ENCODE measurements around the gene SLC37A1. TPM values are rescaled to one million over a fixed set of nuclear protein-coding genes. Genes with fewer than 3 reads are reported as not detected.
A peak's percentile ranks its signal among the peaks of the same experiment; 100 is the strongest.
"Not testable (repeated sequence)": the region's sequence is repeated elsewhere in the genome, so short reads cannot be mapped to it uniquely, and the experiment has no call there.

SLC37A1 gene
- total RNA-seq: 10 to 100 TPM; 17.2 to 22.5 TPM

DNA sequence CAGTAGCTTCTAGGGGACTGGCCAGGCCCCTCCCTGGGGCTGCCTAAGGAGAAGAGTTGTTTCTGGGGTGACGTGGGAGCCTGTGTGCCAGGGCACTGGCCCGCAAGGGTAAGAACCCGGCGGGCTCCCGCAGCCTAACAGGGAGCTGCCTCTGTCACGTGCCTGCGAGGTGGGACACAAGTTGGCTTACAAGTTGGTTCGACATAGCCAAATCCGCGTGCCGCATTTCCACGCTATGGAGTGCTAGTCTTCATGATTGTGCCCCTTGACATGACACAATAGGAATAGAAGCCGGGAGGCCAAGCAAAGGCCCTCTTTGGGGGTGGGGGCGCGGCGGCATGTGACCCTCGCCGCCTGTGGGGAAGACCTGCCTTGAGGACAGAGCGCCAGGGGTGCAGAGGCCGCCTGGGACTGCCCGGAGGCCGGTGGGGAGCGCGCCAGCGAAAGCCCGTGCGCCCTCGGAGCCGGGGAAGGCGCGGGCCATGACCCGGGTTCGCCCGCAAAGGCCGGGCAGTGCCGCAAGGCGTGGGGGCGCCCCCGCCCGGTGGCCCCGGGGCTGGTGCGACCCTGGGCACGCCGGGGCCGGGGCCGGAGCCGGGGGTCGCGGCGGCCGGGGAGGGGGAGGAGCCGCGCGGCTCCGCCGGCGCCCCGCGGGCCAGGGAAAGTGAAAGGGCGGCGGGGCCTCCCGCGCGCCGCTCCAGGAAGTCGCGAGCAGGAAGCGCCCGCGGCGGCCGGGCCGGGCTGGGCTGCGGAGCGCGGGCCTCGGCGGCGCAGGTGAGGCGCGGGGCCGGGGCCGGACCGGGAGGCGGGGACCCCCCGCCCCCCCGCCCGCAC lies at the start of gene SLC37A1:
SLC37A1 (plus strand) TSS at position 702 of the 834 bp plus-strand sequence. CDS start 4,603 bp downstream, outside the sequence.
- Mint-ChIP-seq H3K9me3 (no peaks in the 10 kb centered on the region), H3K4me3 (peak within 1 kb of the TSS; percentile 80)
- peak; percentile 85 to 89 for ATAC-seq

GRCh38 chr21:42463861-42464515 lies 49.7 kb upstream of the SLC37A1 start:
- Mint-ChIP-seq H3K4me3 (peak overlapping the region; percentile 59), H3K27me3 (peaks cover 13 to 18% of the 10 kb centered on the region in 2 donors), H3K36me3 (no peaks in the 10 kb centered on the region), H3K27ac (peak overlapping the region; percentile 58 to 65), H3K4me1 (ENCODE audit: low read depth in 2 of 2) (peaks cover 33 to 42% of the 10 kb centered on the region in 2 donors), H3K9me3 (no peaks in the 10 kb centered on the region)
- ATAC-seq (peak; percentile 78 to 84), DNase-seq (ENCODE audit: low spot score) (peak; percentile 64)

More for the DNA sequence above, at the start of gene SLC37A1:
- H3K27me3 Mint-ChIP-seq: peaks cover 0 to 3% of the 10 kb centered on the region in 2 donors
- peaks cover 14 to 24% of the 10 kb centered on the region in 2 donors for H3K4me1 Mint-ChIP-seq (ENCODE audit: low read depth in 2 of 2)
- H3K27ac Mint-ChIP-seq: peak within 1 kb of the TSS; percentile 52 to 75
- H3K36me3 Mint-ChIP-seq: no peaks in the 10 kb centered on the region
- no peak for DNase-seq (ENCODE audit: low spot score)

DNA sequence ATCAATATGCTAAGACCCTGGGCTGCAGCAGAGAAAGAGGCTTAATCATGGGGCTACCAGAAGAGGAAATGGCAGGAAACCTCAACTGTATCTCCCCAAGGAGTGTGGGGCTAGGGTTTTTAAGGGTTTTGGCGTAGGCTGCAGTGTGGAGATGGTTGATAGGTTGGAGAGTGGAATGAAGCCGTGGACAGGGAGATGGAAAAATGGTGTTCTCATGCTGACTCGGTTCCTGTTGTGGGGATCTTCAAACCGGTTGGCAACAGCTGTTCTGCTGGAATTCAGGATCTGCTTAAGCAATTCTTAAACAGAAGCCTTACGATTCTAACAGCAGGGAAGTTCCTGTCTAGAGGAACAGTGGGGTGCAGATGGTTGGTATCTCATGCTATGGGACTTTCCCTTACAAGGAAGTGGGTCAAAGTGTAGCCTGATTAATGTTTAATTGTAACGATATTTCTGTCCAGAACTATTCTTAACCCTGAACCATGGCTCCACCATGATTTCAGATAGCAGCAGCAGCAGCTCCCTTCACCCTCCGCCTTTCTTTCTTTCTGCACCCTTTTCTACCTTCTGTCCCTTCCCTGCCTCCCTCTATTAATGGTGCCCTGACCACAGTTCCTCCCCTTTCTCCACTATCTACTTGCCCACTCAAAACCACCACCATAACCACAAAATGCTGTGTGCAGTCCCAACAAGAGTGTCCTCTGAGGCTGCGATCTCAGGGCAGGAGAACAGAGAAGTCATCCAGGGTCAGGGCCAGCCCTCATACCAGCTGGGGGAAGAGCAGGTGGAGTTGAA lies 48.4 kb upstream of the SLC37A1 start:
- ATAC-seq (peak in 1 of 2 donors; percentile 40), DNase-seq (ENCODE audit: low spot score) (no peak)
- Mint-ChIP-seq H3K27me3 (peaks cover 13 to 18% of the 10 kb centered on the region in 2 donors), H3K4me1 (ENCODE audit: low read depth in 2 of 2) (peaks cover 33 to 42% of the 10 kb centered on the region in 2 donors), H3K27ac (peak overlapping the region; percentile 21 to 58), H3K9me3 (no peaks in the 10 kb centered on the region), H3K36me3 (no peaks in the 10 kb centered on the region), H3K4me3 (peak overlapping the region; percentile 55)

- DNase-seq (ENCODE audit: low spot score) (peak; percentile 18), ATAC-seq (no peak)
- H3K27ac Mint-ChIP-seq: no peak overlapping the region
- no peaks in the 10 kb centered on the region for H3K9me3 Mint-ChIP-seq
- H3K27me3 Mint-ChIP-seq: peaks cover 13 to 18% of the 10 kb centered on the region in 2 donors
- no peaks in the 10 kb centered on the region for H3K36me3 Mint-ChIP-seq
- peaks cover 33 to 42% of the 10 kb centered on the region in 2 donors for H3K4me1 Mint-ChIP-seq (ENCODE audit: low read depth in 2 of 2)
- peak overlapping the region; percentile 55 for H3K4me3 Mint-ChIP-seq
These were observed 47.9 kb upstream of the SLC37A1 start for GRCh38 chr21:42465803-42466127.

DNA sequence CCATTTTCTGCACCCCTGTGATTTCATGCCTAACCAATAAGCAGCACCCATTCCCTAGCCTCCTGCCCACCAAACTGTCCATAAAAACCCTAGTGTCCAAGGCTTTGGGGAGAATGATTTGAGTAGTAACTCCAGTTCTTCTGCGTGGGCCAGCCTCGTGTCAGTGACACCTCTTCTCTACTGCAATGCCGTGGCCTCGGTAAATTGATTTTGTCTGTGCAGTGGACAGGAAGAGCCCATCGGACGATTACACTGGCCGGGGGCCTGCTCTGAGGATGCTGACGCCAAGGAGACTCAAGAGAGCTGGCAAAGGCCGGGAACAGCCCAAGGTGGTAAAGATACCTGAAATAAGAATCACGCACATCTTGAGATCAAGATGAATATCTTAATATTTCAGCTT lies 47.0 kb upstream of the SLC37A1 start:
- Mint-ChIP-seq H3K4me3 (peak overlapping the region; percentile 1), H3K4me1 (ENCODE audit: low read depth in 2 of 2) (peaks cover 33 to 42% of the 10 kb centered on the region in 2 donors)

DNA sequence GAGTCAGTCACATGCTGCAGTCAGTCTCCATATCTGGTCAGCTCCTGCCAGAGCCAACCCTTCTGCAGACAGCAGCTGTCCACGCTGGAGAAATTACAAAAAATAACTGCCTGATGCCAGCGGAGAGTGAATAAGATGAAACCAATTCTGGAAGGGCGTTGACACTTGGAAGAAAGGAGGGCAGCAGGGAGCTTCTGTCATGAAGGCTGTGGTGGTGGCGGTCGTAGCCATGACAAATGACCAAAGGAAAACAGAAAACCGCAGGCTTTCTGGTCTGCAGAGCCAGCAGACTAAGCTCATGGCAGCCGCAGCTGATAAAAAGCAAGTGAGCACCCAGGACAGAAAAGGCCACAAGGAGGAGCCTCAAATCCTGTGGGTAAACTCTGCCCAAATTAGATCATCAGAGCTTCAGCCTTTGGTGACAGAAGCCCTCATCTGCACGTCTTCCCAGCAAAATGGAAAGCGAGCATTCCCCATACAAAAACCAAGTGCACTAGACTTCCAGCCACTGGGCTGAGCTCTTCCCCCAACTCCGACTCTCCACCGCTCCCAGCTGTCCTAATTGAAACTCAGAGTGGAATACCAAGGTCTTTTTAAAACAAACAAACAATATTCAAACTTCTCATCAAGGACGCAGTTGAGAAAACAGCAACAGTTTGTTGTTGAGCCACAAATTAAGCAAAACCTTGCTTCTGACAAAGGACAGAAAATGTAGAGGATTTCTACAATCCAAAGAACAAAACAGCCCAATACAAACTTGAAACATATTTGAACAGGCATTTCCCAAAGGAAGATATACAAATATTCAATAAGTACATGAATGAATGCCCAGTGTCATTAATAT lies 46.3 kb upstream of the SLC37A1 start:
- DNase-seq (ENCODE audit: low spot score) (peak; percentile 41), ATAC-seq (peak; percentile 46)
- H3K36me3 Mint-ChIP-seq: no peaks in the 10 kb centered on the region

More for the DNA sequence above, 47.0 kb upstream of the SLC37A1 start:
- DNase-seq (ENCODE audit: low spot score) (peak; percentile 18), ATAC-seq (no peak)
- H3K36me3 Mint-ChIP-seq: no peaks in the 10 kb centered on the region
- peaks cover 10 to 12% of the 10 kb centered on the region in 2 donors for H3K27me3 Mint-ChIP-seq
- no peaks in the 10 kb centered on the region for H3K9me3 Mint-ChIP-seq
- no peak overlapping the region for H3K27ac Mint-ChIP-seq

GRCh38 chr21:42468491-42469131 lies 45.0 kb upstream of the SLC37A1 start:
- Mint-ChIP-seq H3K27me3 (peaks cover 10 to 12% of the 10 kb centered on the region in 2 donors), H3K9me3 (no peaks in the 10 kb centered on the region), H3K27ac (no peak overlapping the region), H3K36me3 (no peaks in the 10 kb centered on the region), H3K4me3 (no peak overlapping the region), H3K4me1 (ENCODE audit: low read depth in 2 of 2) (peaks cover 30 to 35% of the 10 kb centered on the region in 2 donors)
- DNase-seq (ENCODE audit: low spot score) (no peak), ATAC-seq (no peak)

More for the DNA sequence above, 46.3 kb upstream of the SLC37A1 start:
- Mint-ChIP-seq H3K4me3 (peak overlapping the region; percentile 1), H3K9me3 (no peaks in the 10 kb centered on the region), H3K27me3 (peaks cover 10 to 12% of the 10 kb centered on the region in 2 donors), H3K4me1 (ENCODE audit: low read depth in 2 of 2) (peaks cover 33 to 42% of the 10 kb centered on the region in 2 donors), H3K27ac (no peak overlapping the region)

DNA sequence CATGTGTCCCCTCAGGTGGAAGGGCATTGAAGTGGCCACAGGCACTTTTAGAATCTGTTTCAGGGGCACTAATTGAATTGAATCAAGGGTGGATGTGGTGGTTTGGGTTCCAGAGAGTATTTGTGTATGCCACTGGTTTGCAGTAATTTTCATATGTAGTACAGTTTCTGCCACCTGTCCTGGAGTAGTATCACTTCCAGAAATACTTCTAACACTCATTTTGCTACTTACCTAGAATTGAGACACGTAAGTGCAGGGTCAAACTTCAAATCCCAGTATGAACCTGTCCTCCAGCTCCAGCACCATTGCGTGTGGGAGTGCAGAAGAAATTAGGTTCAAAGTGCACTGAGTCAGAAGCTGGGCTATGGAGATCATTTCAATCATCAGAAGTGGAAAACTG lies 44.4 kb upstream of the SLC37A1 start:
- Mint-ChIP-seq H3K27me3 (peaks cover 14 to 16% of the 10 kb centered on the region in 2 donors), H3K9me3 (no peaks in the 10 kb centered on the region), H3K36me3 (no peaks in the 10 kb centered on the region), H3K27ac (no peak overlapping the region), H3K4me1 (ENCODE audit: low read depth in 2 of 2) (peaks cover 24 to 29% of the 10 kb centered on the region in 2 donors), H3K4me3 (no peak overlapping the region)
- no peak for ATAC-seq
- peak; percentile 16 for DNase-seq (ENCODE audit: low spot score)

DNA sequence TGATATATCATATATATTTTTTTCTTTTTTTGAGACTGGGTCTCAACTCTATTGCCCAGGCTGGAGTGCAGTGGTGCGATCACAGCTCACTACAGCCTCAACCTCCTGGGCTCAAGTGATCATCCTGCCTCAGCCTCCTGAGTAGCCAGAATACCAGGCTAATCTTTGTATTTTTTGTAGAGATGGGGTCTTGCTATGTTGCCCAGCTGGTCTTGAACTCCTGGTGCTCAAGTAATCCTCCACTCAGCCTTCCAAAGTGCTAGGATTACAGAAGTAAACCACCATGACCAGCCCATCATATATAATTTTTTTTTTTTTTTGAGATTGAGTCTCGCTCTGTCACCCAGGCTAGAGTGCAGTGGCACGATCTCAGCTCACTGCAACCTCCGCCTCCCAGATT lies 43.9 kb upstream of the SLC37A1 start:
- H3K4me3 Mint-ChIP-seq; H3K27ac Mint-ChIP-seq; H3K36me3 Mint-ChIP-seq; ATAC-seq; DNase-seq (ENCODE audit: low spot score); H3K9me3 Mint-ChIP-seq: not testable (repeated sequence)
- Mint-ChIP-seq H3K27me3 (peaks cover 18 to 21% of the 10 kb centered on the region in 2 donors), H3K4me1 (ENCODE audit: low read depth in 2 of 2) (peaks cover 22 to 29% of the 10 kb centered on the region in 2 donors)

DNA sequence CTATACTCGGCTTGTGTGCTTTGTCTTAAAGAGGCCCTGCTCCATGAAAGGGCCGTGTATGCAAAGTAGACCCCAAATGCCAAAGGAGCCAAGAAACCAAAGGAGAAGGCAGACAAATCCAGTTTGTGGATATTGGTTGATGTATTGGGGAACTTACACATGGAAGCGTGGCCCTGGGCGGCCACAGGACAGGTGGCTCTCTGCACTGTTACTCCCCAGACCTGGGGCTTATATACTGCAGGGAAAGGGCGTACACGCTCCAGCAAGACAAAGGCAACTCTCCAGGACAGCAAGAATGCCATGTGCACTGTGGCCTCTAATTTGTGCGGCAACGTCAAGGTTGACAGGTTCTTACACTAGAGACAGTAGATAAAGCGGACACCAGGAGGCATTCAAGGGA lies 42.4 kb upstream of the SLC37A1 start:
- ATAC-seq (no peak), DNase-seq (ENCODE audit: low spot score) (no peak)
- Mint-ChIP-seq H3K36me3 (no peaks in the 10 kb centered on the region), H3K4me1 (ENCODE audit: low read depth in 2 of 2) (peaks cover 9 to 18% of the 10 kb centered on the region in 2 donors), H3K27ac (no peak overlapping the region), H3K4me3 (no peak overlapping the region), H3K27me3 (peaks cover 15 to 24% of the 10 kb centered on the region in 2 donors), H3K9me3 (no peaks in the 10 kb centered on the region)

- no peak overlapping the region for H3K27ac Mint-ChIP-seq
- ATAC-seq (no peak), DNase-seq (ENCODE audit: low spot score) (peak; percentile 18)
- H3K4me1 Mint-ChIP-seq (ENCODE audit: low read depth in 2 of 2): peaks cover 9 to 16% of the 10 kb centered on the region in 2 donors
- H3K4me3 Mint-ChIP-seq: no peak overlapping the region
- no peaks in the 10 kb centered on the region for H3K9me3 Mint-ChIP-seq
- H3K36me3 Mint-ChIP-seq: no peaks in the 10 kb centered on the region
- peaks cover 15 to 22% of the 10 kb centered on the region in 2 donors for H3K27me3 Mint-ChIP-seq
These were observed 41.8 kb upstream of the SLC37A1 start for GRCh38 chr21:42471716-42472330.

GRCh38 chr21:42472521-42472920 lies 41.1 kb upstream of the SLC37A1 start:
- Mint-ChIP-seq H3K27me3 (peaks cover 12 to 15% of the 10 kb centered on the region in 2 donors), H3K9me3 (no peaks in the 10 kb centered on the region), H3K4me1 (ENCODE audit: low read depth in 2 of 2) (peaks cover 2 to 10% of the 10 kb centered on the region in 2 donors), H3K4me3 (no peak overlapping the region), H3K36me3 (no peaks in the 10 kb centered on the region), H3K27ac (no peak overlapping the region)
- ATAC-seq (no peak), DNase-seq (ENCODE audit: low spot score) (no peak)
